ENCODE results near the gene MRPS17.
"Not testable (repeated sequence)": the region's sequence is repeated elsewhere in the genome, so short reads cannot be mapped to it uniquely, and the experiment has no call there.

Gene MRPS17

GRCh38 chr7:55951637-55952351 lies at the start of gene MRPS17:
MRPS17 (plus strand) TSS chr7:55951877; CDS start chr7:55953196, 1,319 bp downstream.
- peak; percentile 83 for DNase-seq (ENCODE audit: low read depth)

GRCh38 chr7:55903985-55904759 lies 47.5 kb upstream of the MRPS17 start:
- DNase-seq (ENCODE audit: low read depth): no peak

GRCh38 chr7:55912748-55913158 lies 38.9 kb upstream of the MRPS17 start:
- DNase-seq (ENCODE audit: low read depth): no peak

GRCh38 chr7:55917771-55918170 lies 33.9 kb upstream of the MRPS17 start:
- no peak for DNase-seq (ENCODE audit: low read depth)

- DNase-seq (ENCODE audit: low read depth): no peak
Measured at GRCh38 chr7:55928006-55928767, 23.5 kb upstream of the MRPS17 start.

- DNase-seq (ENCODE audit: low read depth): no peak
Measured at GRCh38 chr7:55931421-55932151, 20.1 kb upstream of the MRPS17 start.

GRCh38 chr7:55939514-55940123 lies 12.1 kb upstream of the MRPS17 start:
- DNase-seq (ENCODE audit: low read depth): no peak

GRCh38 chr7:55946545-55946944 lies 5.1 kb upstream of the MRPS17 start:
- no peak for DNase-seq (ENCODE audit: low read depth)

GRCh38 chr7:55952352-55952671 lies 635 bp downstream of the MRPS17 start:
- not testable (repeated sequence) for DNase-seq (ENCODE audit: low read depth)

- no peak for DNase-seq (ENCODE audit: low read depth)
Measured at GRCh38 chr7:55953707-55954475, 2.2 kb downstream of the MRPS17 start.

GRCh38 chr7:55957190-55957589 lies 5.5 kb downstream of the MRPS17 start:
- DNase-seq (ENCODE audit: low read depth): no peak

GRCh38 chr7:55962014-55962413 lies 10.3 kb downstream of the MRPS17 start:
- DNase-seq (ENCODE audit: low read depth): no peak

GRCh38 chr7:55963584-55964168 lies 12.0 kb downstream of the MRPS17 start:
- no peak for DNase-seq (ENCODE audit: low read depth)

GRCh38 chr7:55964261-55965099 lies 12.8 kb downstream of the MRPS17 start, which contains the start of gene NIPSNAP2:
NIPSNAP2 (plus strand) TSS chr7:55964585; CDS start chr7:55964610, 25 bp downstream.
- peak; percentile 59 for DNase-seq (ENCODE audit: low read depth)

- DNase-seq (ENCODE audit: low read depth): no peak
Measured at GRCh38 chr7:55965100-55965470, 13.4 kb downstream of the MRPS17 start.

- DNase-seq (ENCODE audit: low read depth): no peak
Measured at GRCh38 chr7:55965805-55966421, 14.2 kb downstream of the MRPS17 start.

GRCh38 chr7:55966851-55967250 lies 15.2 kb downstream of the MRPS17 start:
- no peak for DNase-seq (ENCODE audit: low read depth)

GRCh38 chr7:55969391-55969790 lies 17.7 kb downstream of the MRPS17 start:
- DNase-seq (ENCODE audit: low read depth): no peak

GRCh38 chr7:55970561-55970960 lies 18.9 kb downstream of the MRPS17 start:
- DNase-seq (ENCODE audit: low read depth): no peak

Measured in stimulated activated CD8-positive, alpha-beta memory T cell treated with anti-CD3 and anti-CD28 coated beads, Interleukin-15, amount 100 ng/mL, for 24 hours (primary cell).